Subcutaneous adipose tissue (tissue), 4 donors: ENCODE measurements around the gene PTTG1IP. TPM values are rescaled to one million over a fixed set of nuclear protein-coding genes. Genes with fewer than 3 reads are reported as not detected.

ENCODE experiments used
- CTCF ChIP-seq: fragments of 450-650 bp; IDR thresholded peaks from one replicate; pipeline ENCODE4 v1.5.1; 2016; ENCODE audit warnings: low read depth, mild to moderate bottlenecking, control low read depth, antibody characterized with exemption, moderate library complexity
- total RNA-seq, 4 donors: library from RNA; depleted of rRNA; stranded (reverse); fragments of >200 nt; gene quantifications; one replicate each; pipeline ENCODE4 v1.1.0, GENCODE V29; 2016

The PTTG1IP gene
- total RNA-seq, 4 donors from 2014 or later = 131 to 244 (median 148) TPM

- no peak for TF ChIP-seq CTCF
Observed at GRCh38 chr21:44891631-44892031, 18.1 kb upstream of the PTTG1IP start.

DNA sequence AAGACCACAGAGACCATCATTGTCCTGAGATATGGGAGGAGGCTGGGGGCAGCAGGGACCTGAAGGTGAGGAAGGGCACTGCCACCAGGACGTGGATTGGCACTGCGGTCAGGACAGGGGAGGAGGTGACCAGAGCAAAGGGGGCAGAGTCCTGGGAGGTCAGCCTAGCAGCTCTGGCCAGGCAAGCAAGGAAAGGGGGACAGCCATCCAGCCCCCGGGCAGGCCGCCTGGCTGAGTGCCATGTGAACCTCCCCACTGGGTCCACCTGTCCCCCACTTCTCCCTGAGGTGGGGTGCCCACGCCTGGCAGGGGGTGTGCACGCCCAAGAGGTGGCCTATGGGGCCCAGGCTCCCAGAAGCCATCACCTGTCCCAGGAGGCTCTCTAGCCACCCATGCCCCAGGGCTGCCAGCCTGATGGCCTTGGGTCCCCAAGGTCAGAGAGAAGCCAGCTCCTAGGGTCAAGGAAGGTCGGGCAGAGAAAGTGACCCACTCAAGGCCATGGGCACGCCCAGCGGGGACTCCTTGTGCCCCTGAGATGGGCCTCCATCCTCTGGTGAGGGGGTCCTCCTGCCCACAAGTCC, 17.6 kb upstream of the PTTG1IP start:
- TF ChIP-seq CTCF = no peak

GRCh38 chr21:44890338-44890931, 16.9 kb upstream of the PTTG1IP start:
- no peak for TF ChIP-seq CTCF

- TF ChIP-seq CTCF = no peak
Observed at GRCh38 chr21:44889625-44890337, 16.3 kb upstream of the PTTG1IP start.

GRCh38 chr21:44888581-44889550, 15.4 kb upstream of the PTTG1IP start:
- TF ChIP-seq CTCF = no peak

GRCh38 chr21:44887807-44888580, 14.5 kb upstream of the PTTG1IP start:
- no peak for TF ChIP-seq CTCF
